ENCODE results near the gene CYP2E1.
"Not testable (repeated sequence)": the region's sequence is repeated elsewhere in the genome, so short reads cannot be mapped to it uniquely, and the experiment has no call there.

Gene CYP2E1

DNA sequence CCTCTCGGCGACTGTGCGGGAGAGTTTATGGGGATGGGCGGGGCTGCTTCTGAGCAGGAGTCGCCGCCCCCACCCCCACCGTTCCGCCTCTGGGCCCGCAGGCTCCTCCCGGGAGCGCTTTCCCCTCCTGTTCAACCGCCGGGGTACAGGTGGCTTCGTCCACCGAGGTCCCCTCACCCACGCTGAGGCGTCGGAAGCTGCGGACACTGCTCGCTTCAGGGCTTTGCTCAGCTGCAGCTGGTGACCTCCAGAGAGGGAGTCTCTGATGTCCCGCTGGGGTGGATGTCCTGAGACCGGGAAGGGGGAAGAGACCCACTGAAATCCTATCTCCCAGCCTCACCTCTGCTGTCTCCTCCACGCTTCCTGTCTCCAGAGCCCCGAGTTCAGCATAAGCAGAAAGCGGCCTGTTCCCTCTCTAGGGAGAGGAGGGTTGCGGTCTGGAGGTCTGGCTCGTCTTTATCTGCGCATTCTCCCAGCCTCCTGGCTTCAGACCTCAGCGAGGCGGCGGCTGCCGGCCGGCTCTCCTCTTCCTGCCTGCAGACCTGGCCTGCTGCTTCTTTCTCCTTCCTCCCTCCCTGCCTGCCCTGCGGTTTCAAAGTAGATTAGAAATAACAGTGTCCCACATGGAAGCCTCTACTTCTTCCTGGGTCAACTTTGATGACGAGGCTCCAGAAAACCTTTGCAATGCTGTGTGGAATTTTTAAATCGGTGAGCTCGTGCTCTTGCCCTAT lies 1.8 kb downstream of the CYP2E1 start:
- no peak for DNase-seq (ENCODE audit: low read depth)

DNA sequence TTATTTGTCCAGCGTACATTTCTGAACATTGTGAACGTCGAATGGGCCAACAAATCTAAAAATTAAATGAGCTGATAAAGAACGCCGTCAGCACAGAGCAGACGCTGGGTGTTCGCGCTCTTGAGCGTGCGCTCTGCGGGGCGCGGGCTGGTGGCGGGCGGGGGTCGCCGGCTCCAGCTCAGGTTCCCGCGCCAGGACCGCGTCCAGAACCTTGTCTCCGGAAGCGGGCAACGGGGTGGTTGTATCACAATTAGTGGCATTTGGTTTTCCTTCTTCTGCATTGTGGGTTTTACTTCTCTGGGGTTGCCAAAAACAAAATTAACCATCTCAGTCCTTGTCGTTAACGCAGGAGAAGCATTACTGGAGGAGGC lies 2.4 kb downstream of the CYP2E1 start:
- no peak for DNase-seq (ENCODE audit: low read depth)

DNA sequence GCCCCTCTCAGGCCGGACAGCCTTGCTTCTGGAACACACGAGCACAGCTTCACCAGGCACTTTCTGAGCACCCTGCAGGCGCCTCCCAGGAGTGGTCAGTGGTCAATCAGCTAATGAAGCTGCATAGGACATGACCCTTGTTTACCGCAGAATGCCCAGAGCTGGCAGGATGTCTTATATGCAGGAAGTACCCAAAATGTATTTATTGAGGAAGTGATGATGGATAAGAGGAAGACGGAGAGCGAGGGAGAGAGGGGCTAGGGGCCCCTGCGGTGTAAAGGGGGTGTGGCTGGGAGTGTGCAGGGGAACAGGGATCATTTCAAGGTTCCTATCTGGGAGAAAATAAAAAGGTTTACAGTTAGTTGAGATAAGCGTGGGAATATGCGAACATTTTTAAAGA lies 3.3 kb downstream of the CYP2E1 start:
- DNase-seq (ENCODE audit: low read depth), result no peak

DNA sequence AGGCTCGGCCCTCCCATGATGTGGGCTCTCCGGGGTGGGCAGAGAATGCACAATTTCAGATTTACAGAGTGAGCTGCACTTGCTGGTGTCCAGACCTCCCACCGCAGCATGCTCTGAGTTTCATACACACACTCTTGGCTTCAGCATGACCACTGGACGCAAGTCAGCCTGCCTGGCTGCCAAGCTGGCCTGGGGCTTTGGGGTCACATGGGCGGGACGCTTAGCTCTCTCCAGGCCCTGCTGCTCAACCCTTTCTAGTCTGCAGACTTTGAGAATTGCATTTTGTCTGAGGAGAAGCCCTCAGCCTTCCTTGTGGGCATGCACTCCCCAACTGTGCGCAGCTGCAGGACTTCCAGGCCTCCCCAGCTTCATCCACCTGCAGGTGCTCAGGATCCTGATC lies 5.7 kb downstream of the CYP2E1 start:
- DNase-seq (ENCODE audit: low read depth), result no peak

- DNase-seq (ENCODE audit: low read depth), result no peak
Observed at GRCh38 chr10:133534417-133534816, 7.3 kb downstream of the CYP2E1 start.

DNA sequence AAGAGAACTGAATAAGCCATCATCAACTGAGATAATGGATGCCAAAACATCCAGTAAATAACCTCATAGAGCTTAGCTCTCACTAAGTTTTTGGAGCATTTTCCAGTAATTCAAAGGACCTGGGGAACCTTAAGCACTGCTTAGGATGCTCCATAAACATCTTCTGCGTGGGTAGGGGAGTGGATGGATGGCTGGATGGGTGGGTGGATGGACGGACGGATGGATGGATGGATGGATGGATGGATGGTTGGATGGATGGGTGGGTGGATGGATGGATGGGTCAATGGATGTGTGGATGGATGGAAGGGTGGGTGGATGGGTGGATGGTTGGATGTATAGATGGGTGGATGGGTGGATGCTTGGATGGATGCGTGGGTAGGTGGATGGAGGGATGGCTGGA lies 9.0 kb downstream of the CYP2E1 start:
- no peak for DNase-seq (ENCODE audit: low read depth)

GRCh38 chr10:133537546-133538545 lies 10.7 kb downstream of the CYP2E1 start:
- DNase-seq (ENCODE audit: low read depth), result no peak

DNA sequence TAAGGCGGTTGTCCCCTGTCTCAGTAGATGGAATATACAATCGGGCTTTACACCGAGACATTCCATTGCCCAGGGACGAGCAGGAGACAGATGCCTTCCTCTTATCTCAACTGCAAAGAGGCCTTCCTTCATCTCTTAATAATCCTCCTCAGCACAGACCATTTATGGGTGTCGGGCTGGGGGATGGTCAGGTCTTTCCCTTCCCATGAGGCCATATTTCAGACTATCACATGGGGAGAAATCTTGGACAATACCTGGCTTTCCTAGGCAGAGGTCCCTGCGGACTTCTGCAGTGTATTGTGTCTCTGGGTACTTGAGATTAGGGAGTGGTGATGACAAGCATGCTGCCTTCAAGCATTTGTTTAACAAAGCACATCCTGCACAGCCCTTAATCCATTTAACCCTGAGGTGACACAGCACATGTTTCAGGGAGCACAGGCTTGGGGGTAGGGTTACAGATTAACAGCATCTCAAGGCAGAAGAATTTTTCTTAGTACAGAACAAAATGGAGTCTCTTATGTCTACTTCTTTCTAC lies 14.3 kb downstream of the CYP2E1 start:
- DNase-seq (ENCODE audit: low read depth), result not testable (repeated sequence)

DNA sequence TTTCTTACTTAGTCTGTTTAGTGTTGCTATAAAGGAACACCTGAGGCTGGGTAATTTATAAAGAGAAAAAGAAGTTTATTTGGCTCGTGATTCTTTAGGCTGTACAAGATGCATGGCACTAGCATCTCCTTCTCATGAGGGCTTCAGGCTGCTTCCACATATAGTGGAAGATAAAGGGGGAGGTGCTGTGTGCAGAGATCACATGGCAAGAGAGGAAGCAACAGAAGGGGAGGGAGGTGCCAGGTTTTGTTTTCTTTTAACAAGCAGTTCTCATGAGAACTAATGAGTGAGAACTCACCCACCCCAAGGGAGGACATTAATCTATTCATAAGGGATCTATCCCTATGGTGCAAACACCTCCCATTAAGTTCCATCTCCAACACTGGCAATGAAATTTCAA lies 17.3 kb downstream of the CYP2E1 start:
- no peak for DNase-seq (ENCODE audit: low read depth)

DNA sequence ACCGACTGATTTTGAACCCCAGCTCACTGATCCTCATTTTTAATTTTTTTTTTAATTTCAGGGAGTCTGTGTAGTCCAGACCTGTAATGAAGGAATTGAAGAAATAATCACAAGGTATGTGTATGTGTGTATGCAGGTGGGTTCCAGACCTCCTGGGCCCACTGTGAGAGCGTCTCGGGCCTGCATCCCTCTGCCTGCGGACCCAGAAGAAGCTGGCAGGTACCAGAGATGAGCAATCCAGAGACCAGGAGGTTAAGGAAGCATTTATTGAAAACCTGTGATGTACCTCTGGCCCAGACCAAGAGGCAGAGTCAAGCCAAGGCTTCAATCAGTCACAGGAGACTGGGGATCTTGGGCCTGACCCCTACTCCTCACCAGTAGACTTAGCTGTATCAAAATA lies 27.4 kb downstream of the CYP2E1 start:
- DNase-seq (ENCODE audit: low read depth), result no peak

DNA sequence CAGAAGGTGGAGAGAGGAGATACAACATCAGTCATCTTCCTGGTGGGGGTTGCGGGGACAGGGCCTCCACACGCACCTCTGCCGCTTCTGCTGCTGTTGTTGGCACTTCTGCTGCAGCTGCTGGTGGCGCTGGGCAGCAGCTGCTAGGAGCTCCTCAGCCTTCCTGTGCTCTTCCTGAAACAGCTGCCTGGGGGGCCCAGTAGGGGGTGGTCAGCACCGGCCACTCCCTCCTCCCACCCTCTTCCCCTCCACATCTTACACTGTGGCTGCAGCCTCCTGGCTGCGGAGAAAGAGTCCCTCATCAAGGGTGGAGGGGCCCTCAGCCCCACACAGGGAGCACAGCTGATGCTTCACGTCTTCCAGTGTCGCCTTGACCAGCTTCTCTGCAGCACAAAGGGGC lies 28.4 kb downstream of the CYP2E1 start:
- DNase-seq (ENCODE audit: low read depth), result no peak

GRCh38 chr10:133557381-133557780 lies 30.2 kb downstream of the CYP2E1 start:
- DNase-seq (ENCODE audit: low read depth), result no peak

DNA sequence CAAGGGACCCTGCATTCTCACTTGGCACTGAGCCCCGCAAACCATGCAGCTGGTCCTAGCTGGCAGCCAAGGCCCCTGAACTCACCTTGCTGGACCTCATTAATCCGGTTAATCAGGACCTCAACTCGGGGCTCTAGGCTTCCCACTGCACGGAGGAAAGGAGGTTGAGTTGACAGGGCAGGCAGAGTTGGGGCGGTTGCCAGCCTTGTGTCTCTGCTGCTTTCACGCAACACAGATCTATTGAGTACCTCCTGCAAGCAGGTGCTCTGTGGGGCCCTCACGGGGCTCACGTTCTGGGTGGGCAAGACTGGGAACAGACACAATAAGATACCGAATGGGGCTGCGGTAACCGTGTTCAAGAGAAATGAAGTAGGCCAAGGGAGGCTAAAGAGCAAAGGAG lies 32.1 kb downstream of the CYP2E1 start:
- DNase-seq (ENCODE audit: low read depth), result no peak

DNA sequence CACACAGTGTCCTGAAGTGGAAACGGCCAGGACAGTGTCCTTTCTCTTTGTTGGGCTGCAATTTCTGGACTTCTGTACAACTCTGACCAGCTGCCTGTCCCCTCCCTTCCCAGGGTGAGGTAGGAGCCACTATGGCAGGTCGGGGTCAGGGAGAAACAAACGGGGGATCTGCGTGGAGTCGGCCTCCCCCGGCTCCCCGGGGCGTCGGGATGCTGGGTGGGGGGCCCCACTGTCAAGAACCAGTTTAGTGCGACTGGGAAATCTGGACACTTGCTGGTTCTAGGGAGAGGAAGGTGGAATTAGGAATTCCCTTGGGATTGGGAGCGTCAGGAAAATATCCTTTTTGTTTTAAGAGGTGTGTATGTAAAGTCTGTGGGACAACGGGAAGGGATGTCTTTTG lies 37.7 kb downstream of the CYP2E1 start:
- DNase-seq (ENCODE audit: low read depth), result no peak

DNA sequence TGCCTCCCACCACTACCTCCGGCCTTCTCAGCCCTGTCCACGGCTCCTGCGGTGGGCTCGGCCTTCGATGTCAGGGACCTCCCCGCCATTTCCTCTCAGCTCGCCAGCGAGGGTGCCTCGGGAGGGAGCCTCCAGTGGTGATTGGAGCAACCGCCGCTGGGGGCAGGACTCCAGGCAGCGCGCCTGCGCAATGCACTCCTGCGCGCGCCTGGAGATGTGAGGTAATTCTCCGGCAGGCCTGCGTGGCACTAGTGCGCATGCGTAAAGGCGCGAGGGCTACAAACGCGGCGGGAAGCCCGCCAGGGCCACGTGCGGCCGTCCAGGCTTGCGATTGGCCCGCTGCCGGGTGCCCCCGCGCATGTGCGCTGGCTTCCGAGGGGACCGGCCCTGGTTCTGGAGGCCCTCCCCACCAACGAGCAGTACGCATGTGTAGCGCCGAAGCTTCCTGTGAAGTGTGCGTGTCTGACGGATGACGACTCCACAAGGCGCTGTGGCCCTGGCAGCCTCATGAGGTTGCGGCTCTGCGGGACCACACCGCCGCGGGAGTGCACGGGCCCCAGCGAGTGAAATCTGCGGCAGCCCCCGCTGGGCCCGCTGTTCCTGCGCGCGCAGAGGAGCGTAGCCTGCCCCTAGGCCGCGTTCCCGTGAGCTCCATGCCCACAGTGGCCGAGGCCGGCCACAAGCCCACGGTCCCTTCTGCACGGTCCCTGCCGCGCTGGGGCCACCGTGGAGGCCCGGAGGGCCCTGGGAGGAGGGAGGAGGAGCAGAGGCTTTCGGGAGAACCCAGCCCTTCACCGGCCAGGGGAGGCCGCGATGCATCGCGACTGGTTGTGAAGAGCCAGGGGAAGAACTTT lies 38.5 kb downstream of the CYP2E1 start, which contains the start of gene SYCE1:
SYCE1 (minus strand) TSS at position 143 of the 854 bp plus-strand sequence; CDS start at position 89, 54 bp downstream.
- no peak for DNase-seq (ENCODE audit: low read depth)

- DNase-seq (ENCODE audit: low read depth), result no peak
Observed at GRCh38 chr10:133567119-133567518, 40.0 kb downstream of the CYP2E1 start.

GRCh38 chr10:133567609-133568286 lies 40.6 kb downstream of the CYP2E1 start:
- no peak for DNase-seq (ENCODE audit: low read depth)

GRCh38 chr10:133568287-133568614 lies 41.1 kb downstream of the CYP2E1 start:
- DNase-seq (ENCODE audit: low read depth), result no peak

GRCh38 chr10:133568831-133569527 lies 41.8 kb downstream of the CYP2E1 start:
- DNase-seq (ENCODE audit: low read depth), result not testable (repeated sequence)

GRCh38 chr10:133569801-133570200 lies 42.6 kb downstream of the CYP2E1 start:
- DNase-seq (ENCODE audit: low read depth), result not testable (repeated sequence)

DNA sequence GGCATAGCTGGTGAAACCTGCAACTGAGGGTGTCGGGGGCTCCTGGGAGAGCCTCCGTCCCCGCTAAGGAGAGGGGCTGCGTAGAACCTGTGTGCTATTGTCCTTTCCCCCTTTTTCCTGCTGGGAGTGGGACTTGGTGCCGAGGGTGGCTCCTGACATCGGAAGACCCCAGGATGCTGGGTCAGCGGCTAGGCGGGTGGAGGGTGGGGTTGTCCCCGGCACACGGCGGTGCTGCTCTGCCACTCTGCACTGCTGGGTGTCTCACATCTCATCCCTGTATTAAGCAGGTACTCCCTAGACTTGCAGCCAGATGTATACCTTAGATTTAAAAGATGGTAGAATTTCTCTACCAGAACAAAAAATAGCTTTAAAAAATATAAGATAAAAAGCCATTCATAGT lies 44.9 kb downstream of the CYP2E1 start:
- not testable (repeated sequence) for DNase-seq (ENCODE audit: low read depth)
